ENCODE measurements around the gene PTGS1.
A peak's percentile ranks its signal among the peaks of the same experiment; 100 is the strongest.
"Not testable (repeated sequence)": the region's sequence is repeated elsewhere in the genome, so short reads cannot be mapped to it uniquely, and the experiment has no call there.

PTGS1 gene

GRCh38 chr9:122401896-122402295, 31.1 kb downstream of the PTGS1 start:
- DNase-seq, result no peak

GRCh38 chr9:122402403-122402871, 31.6 kb downstream of the PTGS1 start:
- DNase-seq, result peak; percentile 95

GRCh38 chr9:122402874-122403273, 32.0 kb downstream of the PTGS1 start:
- peak; percentile 28 for DNase-seq

GRCh38 chr9:122403381-122404000, 32.7 kb downstream of the PTGS1 start:
- peak; percentile 26 for DNase-seq

- DNase-seq, result not testable (repeated sequence)
Observed at GRCh38 chr9:122405304-122406069, 34.7 kb downstream of the PTGS1 start.

GRCh38 chr9:122406070-122406890, 35.5 kb downstream of the PTGS1 start:
- DNase-seq, result no peak

- DNase-seq, result not testable (repeated sequence)
Observed at GRCh38 chr9:122414108-122414507, 43.3 kb downstream of the PTGS1 start.

- DNase-seq, result no peak
Observed at GRCh38 chr9:122418016-122418415, 47.2 kb downstream of the PTGS1 start.

GRCh38 chr9:122420315-122420714, 49.5 kb downstream of the PTGS1 start:
- no peak for DNase-seq

- DNase-seq, result no peak
Observed at GRCh38 chr9:122425087-122425486, 54.3 kb downstream of the PTGS1 start.

GRCh38 chr9:122426723-122427122, 55.9 kb downstream of the PTGS1 start:
- DNase-seq, result no peak

- no peak for DNase-seq
Observed at GRCh38 chr9:122442568-122442967, 71.7 kb downstream of the PTGS1 start.

- peak; percentile 68 for DNase-seq
Observed at GRCh38 chr9:122444041-122444733, 73.4 kb downstream of the PTGS1 start.
